Glomerular visceral epithelial cell (primary cell): ENCODE results near the gene SPAG7.

ENCODE experiments used
- DNase-seq: peaks from one replicate; pipeline ENCODE4 v3.0.0-alpha.2; 2016; ENCODE audit errors: extremely low spot score

SPAG7 gene

GRCh38 chr17:4974115-4974670 is 6.6 kb upstream of the SPAG7 start:
- no peak for DNase-seq

GRCh38 chr17:4973256-4974114 is 5.9 kb upstream of the SPAG7 start:
- no peak for DNase-seq

- DNase-seq = no peak
Measured at GRCh38 chr17:4972752-4973151, 5.1 kb upstream of the SPAG7 start.

GRCh38 chr17:4972322-4972721 is 4.7 kb upstream of the SPAG7 start:
- no peak for DNase-seq

GRCh38 chr17:4971826-4972225 is 4.2 kb upstream of the SPAG7 start:
- DNase-seq = no peak

- no peak for DNase-seq
Measured at GRCh38 chr17:4970273-4970672, 2.7 kb upstream of the SPAG7 start.

- no peak for DNase-seq
Measured at GRCh38 chr17:4969551-4970173, 2.0 kb upstream of the SPAG7 start.

GRCh38 chr17:4969047-4969550 is 1.5 kb upstream of the SPAG7 start:
- DNase-seq = peak; percentile 83

- DNase-seq = peak; percentile 70
Measured at GRCh38 chr17:4968486-4969046, 949 bp upstream of the SPAG7 start.

GRCh38 chr17:4966844-4967538 is 626 bp downstream of the SPAG7 start:
- peak; percentile 100 for DNase-seq

GRCh38 chr17:4965311-4965986 is 2.2 kb downstream of the SPAG7 start:
- DNase-seq = no peak

GRCh38 chr17:4960279-4960922 is 7.2 kb downstream of the SPAG7 start:
- no peak for DNase-seq

GRCh38 chr17:4959261-4959965 is 8.2 kb downstream of the SPAG7 start:
- DNase-seq = no peak

- DNase-seq = no peak
Measured at GRCh38 chr17:4958102-4958501, 9.5 kb downstream of the SPAG7 start.

GRCh38 chr17:4956493-4957061 is 11.0 kb downstream of the SPAG7 start:
- DNase-seq = no peak

- no peak for DNase-seq
Measured at GRCh38 chr17:4955091-4955490, 12.5 kb downstream of the SPAG7 start.

- DNase-seq = peak; percentile 91
Measured at GRCh38 chr17:4953451-4953961, 14.1 kb downstream of the SPAG7 start.

- DNase-seq = no peak
Measured at GRCh38 chr17:4951486-4951885, 16.1 kb downstream of the SPAG7 start.

- DNase-seq = no peak
Measured at GRCh38 chr17:4950746-4951204, 16.8 kb downstream of the SPAG7 start, which contains the start of gene ENO3. Gene ENO3, plus strand, starts transcription at chr17:4951119. Its CDS starts 711 bp downstream, at chr17:4951830.
